Lower leg skin (tissue), 3 donors: ENCODE results near the gene TLR6.

Experiments used
- CTCF ChIP-seq, 3 donors: fragments of 450-650 bp; IDR thresholded peaks; one replicate each; pipeline ENCODE4 v1.5.1; 2016; ENCODE audit warnings: antibody characterized with exemption in 3 of 3, mild to moderate bottlenecking in 3 of 3, moderate library complexity in 2 of 3
- POLR2A ChIP-seq, 2 donors: fragments of 450-650 bp; IDR thresholded peaks; one replicate each; pipeline ENCODE4 v1.6.1; 2016 to 2017; ENCODE audit warnings: antibody characterized with exemption in 2 of 2, mild to moderate bottlenecking in 1 of 2, moderate library complexity in 1 of 2

- no peak for TF ChIP-seq CTCF (IDR thresholded peaks at IDR 0.05)
- TF ChIP-seq POLR2A (IDR thresholded peaks at IDR 0.05): no peak
These were observed 40.3 kb upstream of the TLR6 start for GRCh38 chr4:38896940-38897339.
